ENCODE data around the gene LUC7L2. TPM values are rescaled to one million over a fixed set of nuclear protein-coding genes. Genes with fewer than 3 reads are reported as not detected.
A peak's percentile ranks its signal among the peaks of the same experiment; 100 is the strongest.

LUC7L2 gene
- total and polyA plus RNA-seq, 10 of the 15 experiments (the other 5 are each of a cell fraction or from before 2014, with no cell fraction given), result 31.7 to 98.7 (median 68.6) TPM

- TF ChIP-seq MLLT1 (IDR thresholded peaks at IDR 0.05) (peak; percentile 20; the same call in 1 of the 2 replicates), HCFC1 (IDR thresholded peaks at IDR 0.05; ENCODE audit: low read length) (no peak), REST (IDR thresholded peaks at IDR 0.05; ENCODE audit: low read depth, low read length) (no peak), ZNF384 (IDR thresholded peaks at IDR 0.05; ENCODE audit: borderline replicate concordance, low read depth, low read length) (no peak), RELB (IDR thresholded peaks at IDR 0.05; ENCODE audit: low read depth) (peak; percentile 72), SIN3A (IDR thresholded peaks at IDR 0.05; ENCODE audit: low read depth, low read length) (no peak; the same call in none of the 2 replicates), TCF3 (IDR thresholded peaks at IDR 0.05; ENCODE audit: borderline replicate concordance, insufficient read depth, low read depth, low read length) (no peak), ZNF622 (IDR thresholded peaks at IDR 0.05) (no peak), CEBPZ (IDR thresholded peaks at IDR 0.05; ENCODE audit: low read depth, low read length) (no peak; the same call in 1 of the 2 replicates), CUX1 (IDR thresholded peaks at IDR 0.05; ENCODE audit: insufficient replicate concordance, low read depth, low read length) (no peak), POLR2AphosphoS5 (IDR thresholded peaks at IDR 0.05; ENCODE audit: low read length) (peak; percentile 41), SIX5 (IDR thresholded peaks at IDR 0.05; ENCODE audit: low read depth, low read length, severe bottlenecking) (no peak)
Measured at GRCh38 chr7:139360210-139360947, 685 bp downstream of the LUC7L2 start (continued).
